Measurements from ENCODE around the gene F2RL3. TPM values are rescaled to one million over a fixed set of nuclear protein-coding genes. Genes with fewer than 3 reads are reported as not detected.

Gene F2RL3
- total RNA-seq, 1 donor from 2014 or later, result not detected

GRCh38 chr19:16940626-16941025 is 51.8 kb downstream of the F2RL3 start:
- no peak for TF ChIP-seq CTCF (IDR thresholded peaks at IDR 0.05; ENCODE audit: partially characterized antibody, unreplicated experiment)
- no peak for DNase-seq
- H3K4me1 Mint-ChIP-seq (ENCODE audit: low read depth, unreplicated experiment), result no peaks in the 10 kb centered on the region
- H3K36me3 Mint-ChIP-seq (ENCODE audit: unreplicated experiment), result no peaks in the 10 kb centered on the region
- peaks cover 2% of the 10 kb centered on the region for H3K9me3 Mint-ChIP-seq (ENCODE audit: unreplicated experiment)
- H3K27ac Mint-ChIP-seq (ENCODE audit: unreplicated experiment), result no peak overlapping the region
- H3K4me3 Mint-ChIP-seq (ENCODE audit: unreplicated experiment), result no peak overlapping the region
- no peaks in the 10 kb centered on the region for H3K27me3 Mint-ChIP-seq (ENCODE audit: unreplicated experiment)

Other genes starting within 250 kb of the F2RL3 start
- 81.0 TPM for gene SMIM7, start 228.9 kb upstream of the F2RL3 start, total RNA-seq (ENCODE audit: unreplicated experiment)
- gene TMEM38A, start 227.9 kb upstream of the F2RL3 start, total RNA-seq (ENCODE audit: unreplicated experiment), result 7.1 TPM
- not detected for gene NWD1, start 169.2 kb upstream of the F2RL3 start, total RNA-seq (ENCODE audit: unreplicated experiment)
- 97.9 TPM for gene SIN3B, start 59.6 kb upstream of the F2RL3 start, total RNA-seq (ENCODE audit: unreplicated experiment)
- 15.4 TPM for gene CPAMD8, start 137.8 kb downstream of the F2RL3 start, total RNA-seq (ENCODE audit: unreplicated experiment)
- 9.1 TPM for gene HAUS8, start 186.5 kb downstream of the F2RL3 start, total RNA-seq (ENCODE audit: unreplicated experiment)
- gene MYO9B, start 186.8 kb downstream of the F2RL3 start, total RNA-seq (ENCODE audit: unreplicated experiment), result 237 TPM